Panc1 (cell line): ENCODE data around the gene MEGF11. TPM values are rescaled to one million over a fixed set of nuclear protein-coding genes. Genes with fewer than 3 reads are reported as not detected.

Source experiments
- ATAC-seq: fragments of 200-7000 bp; cut with Tn5 transposase; 2 replicates; pipeline ENCODE4 v1.9.1; 2020; ENCODE audit warnings: mild to moderate bottlenecking, moderate library complexity
- BruUV-seq: library from RNA; stranded (reverse); fragments of 400-500 nt; replicated peaks from 2 replicates; lab custom pipeline; 2021; lab: Mats Ljungman, UMichigan
- CTCF ChIA-PET: fragments of 300-600 bp; sonication (Branson Sonifier 250); formaldehyde crosslinking; loops from one replicate; lab custom pipeline; 2022; ENCODE audit warnings: antibody characterized with exemption; lab: Charles Lee
- POLR2A ChIA-PET: fragments of 300-600 bp; sonication (Branson Sonifier 250); formaldehyde crosslinking; loops from one replicate; lab custom pipeline; 2022; ENCODE audit warnings: antibody characterized with exemption; lab: Charles Lee
- DNase-seq: peaks from one replicate; pipeline ENCODE4 v3.0.0-alpha.2; 2010; ENCODE audit warnings: low read depth, low spot score
- H3K27ac ChIP-seq: 2 replicates; pipeline ENCODE4 v1.5.1; 2011; ENCODE audit warnings: mild to moderate bottlenecking, low read length, inconsistent platforms
- H3K27me3 ChIP-seq: fragments of 200-500 bp; sonication (Bioruptor generic); 2 replicates; pipeline ENCODE4 v1.6.0; 2014; ENCODE audit warnings: low read length, inconsistent platforms; ENCODE audit not compliant: control insufficient read depth, insufficient read depth
- H3K36me3 ChIP-seq: fragments of 200-500 bp; sonication (Bioruptor generic); 2 replicates; pipeline ENCODE4 v1.5.1; 2014; ENCODE audit warnings: inconsistent platforms, mild to moderate bottlenecking, low read length, moderate library complexity; ENCODE audit not compliant: control insufficient read depth, insufficient read depth
- H3K4me1 ChIP-seq: 2 replicates; pipeline ENCODE4 v1.5.1; 2011; ENCODE audit warnings: inconsistent platforms, mild to moderate bottlenecking, low read length, moderate library complexity; ENCODE audit not compliant: control insufficient read depth, insufficient read depth
- H3K4me3 ChIP-seq, 2 experiments: 2 replicates each; pipeline ENCODE4 v1.5.1; 2011 to 2012; ENCODE audit warnings: low read depth in 2 of 2, low read length in 2 of 2, mild to moderate bottlenecking in 2 of 2, inconsistent platforms in 1 of 2, moderate library complexity in 1 of 2
- H3K9me3 ChIP-seq: fragments of 200-500 bp; sonication (Bioruptor generic); 2 replicates; pipeline ENCODE4 v1.5.1; 2014; ENCODE audit warnings: low read depth, mild to moderate bottlenecking, inconsistent platforms, low read length, moderate library complexity; ENCODE audit not compliant: control insufficient read depth, insufficient read depth
- CTCF ChIP-seq: fragments of 450-650 bp; IDR thresholded peaks from 2 replicates; pipeline ENCODE4 v1.5.1; 2017; ENCODE audit warnings: mild to moderate bottlenecking
- POLR2AphosphoS5 ChIP-seq: IDR thresholded peaks from 2 replicates; pipeline ENCODE4 v1.6.1; 2012; ENCODE audit warnings: mild to moderate bottlenecking, low read depth, low read length, moderate library complexity
- REST ChIP-seq, 2 experiments: IDR thresholded peaks; 2 replicates each; pipeline ENCODE4 v1.6.1; 2011 to 2012; ENCODE audit warnings: low read depth in 2 of 2, control low read depth in 1 of 2, low read length in 1 of 2, mild to moderate bottlenecking in 1 of 2, moderate library complexity in 1 of 2; ENCODE audit not compliant: insufficient read depth in 1 of 2
- SIN3A ChIP-seq: IDR thresholded peaks from 2 replicates; pipeline ENCODE4 v1.6.1; 2012; ENCODE audit warnings: low read depth, mild to moderate bottlenecking, low read length, moderate library complexity, borderline replicate concordance; ENCODE audit not compliant: insufficient read depth
- TCF7L2 ChIP-seq: IDR thresholded peaks from 2 replicates; pipeline ENCODE4 v1.6.1; 2011; ENCODE audit warnings: mild to moderate bottlenecking, low read depth, low read length, inconsistent platforms
- in situ Hi-C: cut with HindIII; loops from 2 replicates; pipeline ENCODE4 v1.10.0; 2016; ENCODE audit warnings: low sequenced_read_pairs, low pct_unique_long_range_greater_than_20kb
- intact Hi-C: fragments of 100-400 bp; cut with micrococcal nuclease; formaldehyde crosslinking; loops from one replicate; pipeline ENCODE4 v1.10.0; 2022; ENCODE audit not compliant: unreplicated experiment
- total RNA-seq: library from RNA; stranded (reverse); gene quantifications from one replicate; pipeline ENCODE4 v1.2.1, GENCODE V29; 2021; ENCODE audit not compliant: unreplicated experiment

MEGF11 gene
- total RNA-seq, 1 experiment from 2014 or later, result 0.95 TPM

- peaks cover 56% of the 10 kb centered on the region for H3K36me3 ChIP-seq
These were observed 364.6 kb downstream of the MEGF11 start for GRCh38 chr15:65888981-65889380.

GRCh38 chr15:65887565-65887964 is 366.0 kb downstream of the MEGF11 start:
- TF ChIP-seq REST (IDR thresholded peaks at IDR 0.05; ENCODE audit: insufficient read depth in 1 of 2, low read depth in 2 of 2, low read length in 1 of 2) (no peak), SIN3A (no peak), CTCF (no peak), POLR2AphosphoS5 (no peak), TCF7L2 (no peak)
- intact Hi-C loops, result no loop called here
- in situ Hi-C loops, result no loop called here
- ChIA-PET POLR2A (no interaction called here), CTCF (no interaction called here)
- H3K27ac ChIP-seq, result no peak overlapping the region
- no peaks in the 10 kb centered on the region for H3K4me1 ChIP-seq
- no TSS peak for BruUV-seq
- H3K4me3 ChIP-seq, result no peak overlapping the region
- H3K9me3 ChIP-seq, result no peaks in the 10 kb centered on the region
- H3K36me3 ChIP-seq, result peaks cover 62% of the 10 kb centered on the region
- no peak for DNase-seq
- no peaks in the 10 kb centered on the region for H3K27me3 ChIP-seq
- ATAC-seq, result no peak

More at GRCh38 chr15:65888981-65889380, 364.6 kb downstream of the MEGF11 start:
- no TSS peak for BruUV-seq
- intact Hi-C loops, result no loop called here
- Histone ChIP-seq H3K27me3 (no peaks in the 10 kb centered on the region), H3K9me3 (no peaks in the 10 kb centered on the region), H3K27ac (no peak overlapping the region), H3K4me3 (no peak overlapping the region), H3K4me1 (no peaks in the 10 kb centered on the region)
- POLR2A ChIA-PET, result no interaction called here
- ATAC-seq (no peak), DNase-seq (no peak)
- CTCF ChIA-PET, result no interaction called here
- no peak for TF ChIP-seq CTCF
- no peak for TF ChIP-seq TCF7L2
- TF ChIP-seq REST (IDR thresholded peaks at IDR 0.05; ENCODE audit: insufficient read depth in 1 of 2, low read depth in 2 of 2, low read length in 1 of 2), result no peak
- TF ChIP-seq SIN3A, result no peak
- TF ChIP-seq POLR2AphosphoS5, result no peak
- in situ Hi-C loops, result no loop called here
